Caki2 (cell line): ENCODE measurements around the gene CAMK4. TPM values are rescaled to one million over a fixed set of nuclear protein-coding genes. Genes with fewer than 3 reads are reported as not detected.
A peak's percentile ranks its signal among the peaks of the same experiment; 100 is the strongest.

Experiments used
- DNase-seq: peaks from one replicate; pipeline ENCODE4 v3.0.0-alpha.2; 2015; ENCODE audit warnings: low read depth
- in situ Hi-C: cut with HindIII; loops from 2 replicates; pipeline ENCODE4 v1.10.0; 2016; ENCODE audit warnings: low sequenced_read_pairs, low pct_unique_long_range_greater_than_20kb, mixed read lengths
- total RNA-seq: library from RNA; depleted of rRNA; stranded (reverse); fragments of >200 nt; shearing (Covaris generic); gene quantifications from 2 replicates; pipeline ENCODE4 v1.2.3, GENCODE V29; 2014; ENCODE audit warnings: low replicate concordance; rRNA removed

The CAMK4 gene
- total RNA-seq, 1 experiment from 2014 or later: 2.7 TPM

DNA sequence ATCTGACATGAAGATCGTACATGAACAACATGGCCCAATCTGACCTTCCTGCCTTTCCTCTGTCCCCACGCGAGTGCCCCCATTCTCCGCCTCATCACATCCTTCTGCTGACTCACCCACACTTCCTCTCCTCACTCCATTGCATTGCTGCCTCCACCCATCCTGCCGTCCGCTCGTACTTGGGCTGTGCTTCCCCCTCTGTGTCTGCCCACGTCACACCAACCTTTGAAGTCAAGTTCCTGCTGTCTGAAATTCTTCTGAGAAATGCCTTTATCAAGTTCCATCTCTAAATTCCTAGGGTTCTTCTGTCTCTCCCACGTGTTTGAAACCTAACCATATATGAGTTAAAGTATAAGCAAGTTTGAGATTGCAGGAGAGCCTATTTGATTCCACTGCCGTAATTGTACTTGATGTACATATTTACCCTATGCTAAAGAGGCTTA is 306.1 kb downstream of the CAMK4 start:
- in situ Hi-C loops: no loop called here
- DNase-seq: peak; percentile 81

DNA sequence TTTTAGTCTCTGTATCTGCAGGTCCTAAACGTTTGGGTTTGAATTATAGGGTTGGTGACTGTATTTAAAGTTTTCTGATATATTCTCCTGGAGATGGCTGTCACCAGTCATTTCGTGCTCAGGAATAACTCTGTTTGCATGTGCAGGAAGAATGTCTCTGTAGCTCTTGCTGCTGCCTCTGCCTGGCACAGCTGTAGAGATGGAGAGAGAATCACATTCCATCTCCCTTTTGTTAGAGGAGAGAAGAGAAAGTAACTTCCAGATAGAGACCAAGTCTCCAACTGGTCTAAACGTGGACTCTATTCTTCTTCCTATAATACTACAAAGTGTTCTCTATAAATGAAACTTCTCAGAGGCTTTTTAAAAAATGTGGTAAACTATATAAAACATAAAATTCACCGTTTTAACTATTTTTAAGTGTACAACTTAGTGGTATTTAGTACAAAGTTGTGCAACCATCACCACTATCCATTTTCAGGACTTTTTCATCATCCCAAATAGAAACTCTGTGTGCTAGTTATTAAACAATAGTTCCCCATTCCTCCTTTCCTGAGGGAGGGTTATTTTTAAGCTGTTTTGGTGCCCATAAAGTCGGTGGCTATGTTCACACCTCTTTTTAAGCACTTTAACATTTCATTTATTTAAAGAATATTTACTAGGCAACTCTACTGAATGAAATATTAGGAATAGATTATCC is 308.9 kb downstream of the CAMK4 start:
- no peak for DNase-seq
- in situ Hi-C loops: no loop called here

DNA sequence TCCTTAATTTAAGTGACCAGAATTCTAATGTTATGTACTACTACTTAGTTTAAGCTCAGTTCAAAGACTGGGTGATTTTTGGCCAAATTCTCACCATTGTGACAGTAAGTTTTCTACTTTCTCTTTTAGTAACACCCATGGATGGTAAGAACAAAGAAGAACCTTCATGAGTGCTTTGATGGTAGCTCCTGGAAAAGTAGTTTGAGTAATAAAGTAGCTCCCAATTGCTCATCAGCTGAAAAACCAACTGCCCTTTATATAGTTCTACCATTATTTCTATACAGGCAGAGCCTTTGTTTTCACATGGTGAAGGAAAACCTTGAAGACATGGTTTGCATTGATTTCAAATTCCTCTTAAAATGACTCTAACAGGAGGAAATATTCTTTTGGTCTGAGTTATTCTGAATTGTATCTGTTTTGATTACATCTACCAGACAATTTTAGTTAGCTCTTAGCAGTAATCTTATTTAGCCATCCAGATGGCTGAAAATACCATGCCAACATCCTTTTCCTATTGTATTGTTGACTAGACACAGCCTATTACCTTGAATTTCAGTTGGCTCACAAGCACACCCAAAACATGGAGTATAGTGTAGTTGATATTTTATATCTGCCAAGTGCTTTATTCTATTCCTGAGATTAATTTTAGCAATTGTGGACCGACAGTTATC is 311.8 kb downstream of the CAMK4 start:
- in situ Hi-C loops: no loop called here
- no peak for DNase-seq

DNA sequence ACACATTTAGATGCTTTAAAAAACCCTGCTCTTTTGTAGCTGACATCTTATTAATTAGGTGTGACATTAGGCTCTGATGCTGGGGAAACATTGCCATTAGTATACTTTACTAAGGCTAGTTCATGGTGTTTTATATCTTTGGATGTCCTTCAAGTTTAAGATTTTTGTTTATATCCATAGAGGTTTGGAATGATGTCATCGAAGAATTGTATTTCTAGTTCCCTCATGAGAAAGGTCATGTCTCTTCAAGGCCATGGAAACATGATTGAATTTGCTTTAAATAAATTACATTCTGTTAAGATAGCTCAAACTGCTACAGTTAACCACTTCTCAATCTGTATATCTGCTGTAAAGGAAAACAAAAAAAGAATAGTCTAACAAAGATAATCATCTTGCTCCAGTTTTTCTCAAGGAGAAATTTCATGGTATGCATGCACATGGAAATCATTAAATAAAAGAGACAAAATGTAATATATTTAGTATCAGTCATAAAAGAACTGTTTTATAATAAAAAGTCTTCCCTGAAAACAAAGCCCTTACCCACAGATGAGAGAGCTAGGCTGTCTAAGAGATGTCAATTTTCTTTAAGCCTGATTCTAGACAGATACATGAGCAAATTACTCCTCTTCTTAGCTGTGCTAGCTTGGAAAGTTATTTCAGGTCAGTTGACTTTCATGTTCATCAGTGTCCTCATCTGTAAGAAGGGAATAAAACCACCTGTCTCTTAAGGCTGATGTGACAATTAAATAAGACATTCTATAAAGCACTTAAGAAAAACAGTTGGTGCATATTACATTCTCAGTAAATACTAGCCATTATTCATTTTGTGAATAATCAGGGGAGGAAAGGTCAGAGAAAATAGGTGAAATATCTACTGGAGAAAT is 313.2 kb downstream of the CAMK4 start:
- no peak for DNase-seq
- in situ Hi-C loops: no loop called here

Other genes starting within 250 kb of the CAMK4 start
- not detected in 2 replicates for gene TSLP, start 152.7 kb upstream of the CAMK4 start, total RNA-seq
- 29.2 and 33.2 TPM in 2 replicates for gene WDR36, start 132.0 kb upstream of the CAMK4 start, total RNA-seq